HG03469 (cell line): ENCODE measurements around the gene ADAMTS2.
"Not testable (repeated sequence)": the region's sequence is repeated elsewhere in the genome, so short reads cannot be mapped to it uniquely, and the experiment has no call there.

Source experiments
- ATAC-seq: cut with Tn5 transposase; IDR thresholded peaks from one replicate; pipeline ENCODE4 v1.9.1; 2021; ENCODE audit warnings: mild to moderate bottlenecking, moderate library complexity, moderate number of reproducible peaks; ENCODE audit not compliant: unreplicated experiment

ADAMTS2 gene

GRCh38 chr5:179284751-179285631 is 60.3 kb downstream of the ADAMTS2 start:
- ATAC-seq = no peak

DNA sequence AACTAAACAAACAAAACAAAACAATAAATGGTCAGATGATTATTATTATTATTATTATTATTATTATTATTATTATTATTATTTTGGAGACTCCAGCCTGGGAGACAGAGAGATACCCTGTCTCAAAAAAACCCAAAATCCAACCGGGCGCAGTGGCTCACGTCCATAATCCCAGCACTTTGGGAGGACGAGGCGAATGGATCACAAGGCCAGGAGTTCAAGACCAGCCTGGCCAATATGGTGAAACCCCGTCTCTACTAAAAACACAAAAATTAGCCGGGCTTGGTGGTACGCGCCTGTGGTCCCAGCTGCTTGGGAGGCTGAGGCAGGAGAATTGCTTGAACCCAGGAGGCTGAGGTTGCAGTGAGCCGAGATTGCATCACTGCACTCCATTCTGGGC is 61.4 kb downstream of the ADAMTS2 start:
- not testable (repeated sequence) for ATAC-seq

- ATAC-seq = no peak
Observed at GRCh38 chr5:179281694-179282093, 63.6 kb downstream of the ADAMTS2 start.

DNA sequence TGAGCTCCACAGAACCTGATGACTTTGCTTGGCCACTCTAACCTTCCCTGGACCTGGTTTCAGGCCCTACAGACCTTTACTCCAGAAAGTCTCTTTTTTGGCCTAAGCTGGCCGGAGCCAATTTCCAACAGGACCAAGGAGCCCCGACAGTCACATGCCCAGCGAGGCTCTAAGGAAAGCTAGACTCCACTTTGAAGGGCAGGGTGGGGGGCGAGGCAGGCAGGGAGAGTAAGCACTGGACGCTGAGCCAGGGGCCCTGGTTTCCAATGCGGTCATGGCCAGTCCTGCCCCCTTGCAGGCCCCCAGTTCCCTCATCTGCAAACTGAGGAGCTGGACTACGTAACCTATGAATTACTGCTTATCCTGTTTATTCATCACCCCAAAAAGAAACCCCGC is 65.2 kb downstream of the ADAMTS2 start:
- ATAC-seq = no peak

DNA sequence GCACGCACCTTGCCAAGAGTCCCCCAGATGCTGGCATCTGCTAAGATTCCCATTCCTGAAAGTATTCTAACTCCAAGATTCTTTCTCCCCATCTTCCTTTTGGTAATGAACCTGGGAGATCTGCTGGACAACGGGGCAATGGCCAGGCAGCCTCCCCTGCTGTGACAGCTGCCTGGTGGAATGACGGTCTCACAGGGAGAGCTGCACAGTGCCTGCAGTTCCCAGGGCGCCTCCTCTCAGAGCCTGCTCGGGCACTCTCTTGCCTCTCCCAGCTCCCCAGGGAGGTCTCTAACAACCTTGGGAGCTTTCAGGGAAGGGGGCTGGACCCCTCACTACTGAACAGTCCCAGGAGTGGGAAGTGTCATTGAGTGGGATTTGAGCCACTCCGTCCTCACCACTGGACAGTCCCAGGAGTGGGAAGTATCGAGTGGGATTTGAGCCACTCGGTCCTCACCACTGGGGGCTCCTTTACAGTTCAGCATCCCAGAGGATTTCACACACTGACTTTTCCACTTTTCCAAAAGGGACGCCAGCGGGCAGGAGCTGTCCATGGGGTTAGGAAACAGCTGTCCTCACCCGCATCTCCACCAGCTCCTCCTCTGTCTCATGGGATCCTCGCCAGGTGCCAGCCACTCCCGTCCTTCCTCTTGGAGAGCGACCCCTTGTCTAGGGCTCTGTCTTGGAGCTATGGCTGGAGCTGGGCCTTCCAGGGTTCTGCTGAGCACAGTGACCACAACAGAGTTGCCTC is 65.7 kb downstream of the ADAMTS2 start:
- ATAC-seq = no peak

GRCh38 chr5:179278546-179278945 is 66.7 kb downstream of the ADAMTS2 start:
- ATAC-seq = no peak

GRCh38 chr5:179278119-179278518 is 67.1 kb downstream of the ADAMTS2 start:
- ATAC-seq = no peak

DNA sequence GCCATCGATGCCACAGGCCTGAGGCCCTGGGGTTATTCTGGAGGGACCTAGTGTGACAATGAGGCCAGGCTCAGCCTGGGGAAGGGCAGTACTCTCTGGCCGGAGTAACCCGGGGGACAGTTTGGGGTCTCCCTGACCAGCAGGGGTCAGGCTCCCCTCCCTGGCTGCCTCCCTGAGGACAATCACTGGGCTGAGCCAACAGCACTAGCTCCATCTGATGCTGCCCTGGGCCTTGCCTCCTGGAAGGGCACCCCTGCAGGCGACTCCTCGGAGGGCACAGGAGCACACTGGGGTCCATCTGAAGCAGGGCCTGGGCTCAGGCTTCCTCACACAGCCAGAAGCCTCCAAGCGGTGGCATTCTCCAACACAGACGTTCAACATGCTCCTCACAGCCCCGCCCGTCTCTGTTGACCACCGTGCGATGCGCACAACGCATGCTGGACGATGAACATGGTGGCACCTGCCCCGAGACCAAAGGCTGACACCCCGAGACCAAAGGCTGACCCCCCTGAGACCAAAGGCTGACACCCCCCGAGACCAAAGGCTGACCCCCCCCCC is 68.3 kb downstream of the ADAMTS2 start:
- ATAC-seq = no peak

- no peak for ATAC-seq
Observed at GRCh38 chr5:179275941-179276837, 69.1 kb downstream of the ADAMTS2 start.

DNA sequence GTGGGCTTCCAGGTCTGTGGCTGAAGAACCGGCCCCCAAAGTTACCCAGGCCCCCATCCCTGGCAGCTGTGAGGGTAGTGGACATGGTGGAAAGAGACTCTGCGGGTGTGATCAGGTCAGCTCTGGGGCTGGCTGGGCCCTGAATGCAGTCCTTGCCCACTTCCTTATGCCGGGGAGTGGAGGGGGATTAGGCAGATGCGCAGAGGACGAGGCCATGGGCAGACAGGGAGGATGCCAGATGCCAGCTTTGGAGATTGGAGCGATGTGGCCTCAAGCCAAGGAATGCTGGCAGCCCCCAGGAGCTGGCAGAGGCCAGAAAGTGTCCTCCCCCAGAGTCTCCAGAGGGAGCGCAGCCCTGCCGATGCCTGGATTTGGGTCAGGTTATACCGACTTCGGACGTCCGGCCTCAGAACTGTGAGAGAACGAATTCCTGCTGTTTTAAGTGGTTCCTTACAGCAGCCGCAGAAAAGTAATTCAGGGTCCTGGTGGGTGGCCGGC is 69.8 kb downstream of the ADAMTS2 start:
- no peak for ATAC-seq

DNA sequence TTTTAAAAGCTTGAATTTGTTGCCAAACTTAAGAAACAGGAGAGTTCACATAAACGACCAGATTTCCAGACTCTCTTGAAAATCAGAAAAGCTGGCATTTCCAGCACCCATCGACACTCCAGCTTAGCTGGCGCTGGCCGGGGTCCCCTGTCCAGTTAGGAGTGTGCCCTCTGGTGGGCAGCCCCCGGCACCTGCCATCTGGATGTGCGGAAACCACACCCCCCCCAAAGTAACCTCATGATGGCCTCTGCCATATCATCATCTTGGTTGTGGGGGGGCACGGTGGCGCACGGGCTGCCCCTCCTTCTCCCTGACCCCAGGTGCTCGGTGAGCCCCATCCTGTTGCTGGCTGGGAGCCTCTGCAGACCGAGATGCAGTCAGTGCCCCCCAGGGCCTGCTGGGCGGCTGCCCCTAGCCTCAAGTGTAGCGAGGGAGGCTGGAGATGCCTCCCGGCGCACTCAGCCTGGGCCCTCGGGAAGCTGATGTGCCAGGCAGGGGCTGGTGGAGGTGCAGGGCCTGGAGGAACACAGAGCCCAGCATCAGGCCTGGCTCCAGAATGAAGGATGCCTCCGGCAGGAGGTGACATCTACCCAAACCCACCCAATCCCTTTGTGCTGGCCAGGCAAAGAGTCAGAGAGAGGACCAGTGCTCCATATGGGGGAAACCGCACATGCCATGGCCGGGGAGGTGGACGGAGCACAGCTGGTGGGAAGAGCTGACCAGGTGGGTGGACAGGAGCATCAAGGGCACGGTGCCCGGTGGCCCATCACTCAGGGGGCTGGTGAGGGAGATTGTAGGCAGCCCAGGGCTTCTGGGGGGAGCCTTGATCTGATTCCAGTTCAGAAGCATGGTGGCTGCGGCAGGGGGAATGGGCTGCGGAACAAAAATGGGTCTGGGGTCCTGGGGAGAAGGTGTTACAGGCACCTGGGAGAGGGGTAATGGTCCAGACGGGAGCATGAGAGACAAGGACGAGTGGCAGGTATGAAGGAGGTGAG is 70.6 kb downstream of the ADAMTS2 start:
- no peak for ATAC-seq

DNA sequence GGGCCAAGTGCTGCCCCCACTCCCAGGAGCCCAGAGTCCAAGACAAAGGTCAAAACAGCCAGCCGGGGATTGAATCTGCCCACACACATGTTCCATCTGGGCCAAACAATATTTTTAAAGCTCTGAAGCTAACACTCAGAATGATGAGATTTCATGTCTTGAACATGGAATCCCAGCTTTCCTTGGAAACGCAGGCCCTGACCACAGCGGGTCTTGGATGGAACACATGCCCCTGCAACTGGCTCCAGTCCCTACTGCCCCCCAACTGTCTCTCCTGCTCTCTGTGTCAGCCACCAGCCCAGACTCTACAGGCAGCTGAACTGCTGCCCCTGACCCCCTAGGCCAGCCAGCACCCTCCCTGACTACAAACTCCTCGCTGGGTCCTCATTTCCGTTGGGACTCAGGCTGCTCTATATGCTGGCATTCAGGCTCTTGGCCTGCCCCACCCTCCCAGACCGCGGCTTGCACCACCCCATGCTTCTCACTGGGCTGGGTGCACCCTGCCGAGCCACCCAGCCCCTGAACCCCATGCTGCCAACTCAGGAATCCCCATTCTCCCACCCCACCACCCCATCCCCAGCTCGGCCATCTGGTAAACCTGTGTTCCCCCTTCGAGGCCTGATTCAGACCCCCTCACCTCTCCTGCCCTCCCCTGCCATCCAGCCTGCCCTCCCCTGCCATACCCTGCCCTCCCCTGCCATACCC is 71.7 kb downstream of the ADAMTS2 start:
- no peak for ATAC-seq

- no peak for ATAC-seq
Observed at GRCh38 chr5:179273073-179273435, 72.2 kb downstream of the ADAMTS2 start.

GRCh38 chr5:179272326-179273072 is 72.8 kb downstream of the ADAMTS2 start:
- no peak for ATAC-seq

DNA sequence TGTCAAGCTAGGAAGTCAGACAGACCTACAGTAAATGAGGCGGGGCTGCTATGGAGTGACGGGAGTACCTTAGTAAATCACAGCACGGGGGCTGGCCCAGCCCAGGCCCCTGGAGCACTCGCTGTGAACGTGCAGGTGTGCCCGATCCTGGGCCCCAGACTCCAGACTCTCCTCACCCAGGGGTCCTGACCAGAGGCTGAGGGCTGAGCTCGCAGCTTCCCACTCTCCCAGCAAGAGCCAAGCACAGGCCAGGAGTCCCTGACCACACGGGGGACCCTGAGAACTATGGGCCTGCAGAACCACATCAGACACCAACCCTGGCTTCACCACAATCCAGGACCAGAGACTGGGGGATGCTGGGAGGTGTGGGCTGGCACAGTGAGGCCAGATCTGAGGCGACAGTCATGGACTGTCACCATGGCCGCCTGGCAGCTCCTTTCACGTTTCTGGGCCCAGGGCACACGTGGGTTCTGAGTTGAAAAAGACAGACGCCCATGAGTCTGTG is 73.4 kb downstream of the ADAMTS2 start:
- no peak for ATAC-seq

- no peak for ATAC-seq
Observed at GRCh38 chr5:179271428-179271734, 73.9 kb downstream of the ADAMTS2 start.

GRCh38 chr5:179270581-179271427 is 74.5 kb downstream of the ADAMTS2 start:
- ATAC-seq = no peak
